Naive thymus-derived CD8-positive, alpha-beta T cell (primary cell): Measurements from ENCODE around the gene MAGI2. TPM values are rescaled to one million over a fixed set of nuclear protein-coding genes. Genes with fewer than 3 reads are reported as not detected.
A peak's percentile ranks its signal among the peaks of the same experiment; 100 is the strongest.
"Not testable (repeated sequence)": the region's sequence is repeated elsewhere in the genome, so short reads cannot be mapped to it uniquely, and the experiment has no call there.

Experiments used
- ATAC-seq, 2 donors: fragments of 150-1000 bp; cut with Tn5 transposase in 1 of 2; sonication (Bioruptor Pico), chemical (Tn5 transposase) in 1 of 2; 1 replicate in 1 of 2; 2 replicates in 1 of 2; pipeline ENCODE4 v1.10.0; 2021; ENCODE audit warnings: mild to moderate bottlenecking in 2 of 2, moderate library complexity in 2 of 2
- POLR2A ChIA-PET: fragments of 350-600 bp; sonication (Branson Sonifier 250); formaldehyde crosslinking; loops from one replicate; lab custom pipeline; 2021; ENCODE audit warnings: antibody characterized with exemption; lab: Charles Lee
- DNase-seq, 10 donors: peaks; one replicate each; pipeline versions ENCODE4 v3.0.0 to v3.0.0-alpha.2; 2020 to 2022
- H3K27ac Mint-ChIP-seq, 10 donors: one replicate each; pipeline ENCODE4 v1.8.0; 2020 to 2022; ENCODE audit warnings: mild to moderate bottlenecking in 10 of 10, mixed read lengths in 10 of 10, moderate library complexity in 4 of 10, inconsistent platforms in 1 of 10
- H3K27me3 Mint-ChIP-seq, 5 donors: one replicate each; pipeline ENCODE4 v1.8.0; 2021 to 2022; ENCODE audit warnings: mixed read lengths in 5 of 5
- H3K36me3 Mint-ChIP-seq, 3 donors: one replicate each; pipeline ENCODE4 v1.8.0; 2020 to 2022; ENCODE audit warnings: mixed read lengths in 3 of 3, mild to moderate bottlenecking in 2 of 3, inconsistent platforms in 1 of 3
- H3K4me1 Mint-ChIP-seq, 4 donors: one replicate each; pipeline ENCODE4 v1.8.0; 2021 to 2022; ENCODE audit warnings: mixed read lengths in 4 of 4
- H3K4me3 Mint-ChIP-seq, 10 donors: one replicate each; pipeline ENCODE4 v1.8.0; 2020 to 2022; ENCODE audit warnings: mild to moderate bottlenecking in 10 of 10, mixed read lengths in 10 of 10, moderate library complexity in 6 of 10, inconsistent platforms in 1 of 10
- H3K9me3 Mint-ChIP-seq, 9 donors: one replicate each; pipeline ENCODE4 v1.8.0; 2020 to 2022; ENCODE audit warnings: mixed read lengths in 9 of 9, mild to moderate bottlenecking in 3 of 9, inconsistent platforms in 1 of 9, moderate library complexity in 1 of 9
- polyA plus RNA-seq, 3 donors: library from polyadenylated mRNA; unstranded; fragments of 300-500 nt; fragmentation: Illumina TruSeq; gene quantifications; one replicate each; pipeline ENCODE4 v1.2.3, GENCODE V29; 2021
- total RNA-seq, 8 experiments: library from RNA in 2 of 8; stranded (reverse) in 2 of 8; gene quantifications; one replicate each; pipeline ENCODE4 v1.2.3 and lab custom pipeline; 2021 to 2026

The MAGI2 gene
- total and polyA plus RNA-seq, 5 experiments from 2014 or later: 0.02 to 0.65 (median 0.37) TPM; not detected in 1

DNA sequence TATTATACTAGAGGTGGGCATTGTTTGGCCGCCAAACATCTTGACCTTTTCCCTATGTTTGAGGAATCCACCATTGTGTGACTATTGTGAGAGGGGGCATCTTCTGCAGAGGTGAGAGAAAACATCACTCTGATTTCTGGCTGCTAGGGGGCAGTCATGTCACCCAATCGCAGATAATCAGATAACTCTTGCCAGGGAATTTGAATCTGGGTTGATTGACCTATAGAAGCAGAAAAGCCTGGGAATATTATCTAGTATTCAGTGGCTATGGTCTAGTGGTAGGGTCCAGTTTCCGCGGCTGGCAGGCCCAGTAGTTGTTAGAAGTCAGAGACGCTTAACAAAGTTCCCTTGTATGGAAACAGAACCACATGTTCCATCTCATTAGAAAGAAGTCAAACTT, 846.4 kb downstream of the MAGI2 start:
- Mint-ChIP-seq H3K36me3 (no peaks in the 10 kb centered on the region), H3K27ac (no peak overlapping the region), H3K9me3 (peaks cover 0 to 10% (median under 1%) of the 10 kb centered on the region in 9 donors), H3K27me3 (no peaks in the 10 kb centered on the region), H3K4me1 (no peaks in the 10 kb centered on the region), H3K4me3 (no peak overlapping the region)
- no peak for DNase-seq
- POLR2A ChIA-PET: no interaction called here
- no peak for ATAC-seq

DNA sequence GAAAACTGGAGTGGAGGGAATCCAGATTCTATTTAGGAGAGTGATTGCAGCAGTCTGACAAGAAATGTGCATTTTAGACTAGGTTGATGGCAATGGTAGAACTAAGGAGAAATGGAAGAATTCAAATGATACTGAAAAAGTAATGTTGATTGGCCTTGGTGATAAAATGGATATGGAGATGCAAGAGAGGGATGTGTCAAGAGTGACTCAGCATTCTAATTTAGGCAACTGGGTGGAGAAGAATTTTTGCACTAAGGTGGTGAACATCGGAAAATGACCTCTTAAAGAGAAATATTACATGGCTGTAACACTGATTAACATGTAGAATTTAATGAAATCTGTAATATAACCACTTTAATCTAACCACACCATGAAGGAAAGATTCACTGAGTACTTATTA, 848.3 kb downstream of the MAGI2 start:
- Mint-ChIP-seq H3K4me1 (no peaks in the 10 kb centered on the region), H3K4me3 (no peak overlapping the region), H3K9me3 (peaks cover 0 to 10% (median 5%) of the 10 kb centered on the region in 9 donors), H3K36me3 (no peaks in the 10 kb centered on the region), H3K27ac (no peak overlapping the region), H3K27me3 (no peaks in the 10 kb centered on the region)
- DNase-seq (no peak), ATAC-seq (no peak)
- POLR2A ChIA-PET: no interaction called here

DNA sequence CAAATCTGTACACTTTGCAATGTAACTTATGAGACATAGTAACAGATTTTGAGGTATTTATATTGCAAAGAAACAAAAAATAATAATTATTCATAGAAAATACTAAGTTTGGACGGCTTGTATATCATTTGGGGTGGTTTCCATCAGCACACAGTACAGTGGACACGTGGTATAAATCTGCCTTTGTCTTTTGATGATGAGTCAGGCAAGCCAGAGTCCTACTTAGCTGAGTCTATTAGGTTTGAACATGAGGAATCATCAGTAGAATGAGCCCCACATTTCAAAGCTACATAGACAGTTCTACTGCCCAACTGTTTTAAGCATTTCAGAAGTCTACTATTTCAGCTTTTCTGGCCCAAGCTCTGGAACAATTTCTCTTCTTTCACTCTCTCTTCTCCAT, 851.7 kb downstream of the MAGI2 start:
- Mint-ChIP-seq H3K36me3 (no peaks in the 10 kb centered on the region), H3K4me1 (no peaks in the 10 kb centered on the region), H3K27ac (no peak overlapping the region), H3K4me3 (no peak overlapping the region), H3K27me3 (no peaks in the 10 kb centered on the region), H3K9me3 (peaks cover 0 to 13% (median 0%) of the 10 kb centered on the region in 9 donors)
- POLR2A ChIA-PET: no interaction called here
- no peak for ATAC-seq
- DNase-seq: no peak

DNA sequence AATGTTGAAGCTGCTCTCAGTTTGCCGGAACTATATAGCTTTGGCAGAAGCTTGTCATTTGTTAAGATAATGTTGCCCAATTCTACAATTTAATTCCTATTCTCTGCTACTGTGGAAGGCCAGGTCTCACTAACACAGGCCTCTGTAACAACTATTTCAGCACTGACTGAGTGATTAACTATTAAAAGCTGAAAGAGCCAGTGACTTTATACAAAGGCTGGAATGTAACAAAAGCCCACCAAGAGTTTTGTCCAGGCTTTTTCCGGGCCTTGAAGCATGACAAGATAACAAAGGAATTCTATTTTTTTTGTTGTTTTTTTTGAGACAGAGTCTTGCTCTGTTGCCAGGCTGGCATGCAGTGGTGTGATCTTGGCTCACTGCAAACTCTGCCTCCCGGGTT, 859.3 kb downstream of the MAGI2 start:
- Mint-ChIP-seq H3K4me1 (no peaks in the 10 kb centered on the region), H3K36me3 (no peaks in the 10 kb centered on the region), H3K27ac (no peak overlapping the region), H3K4me3 (no peak overlapping the region), H3K9me3 (peaks cover 0 to 24% (median 0%) of the 10 kb centered on the region in 9 donors), H3K27me3 (peaks cover 0 to 1% (median 0%) of the 10 kb centered on the region in 5 donors)
- POLR2A ChIA-PET: no interaction called here
- no peak for DNase-seq
- no peak for ATAC-seq

- DNase-seq (no peak), ATAC-seq (no peak)
- no peaks in the 10 kb centered on the region for H3K4me1 Mint-ChIP-seq
- no peaks in the 10 kb centered on the region for H3K36me3 Mint-ChIP-seq
- H3K27me3 Mint-ChIP-seq: no peaks in the 10 kb centered on the region
- POLR2A ChIA-PET: no interaction called here
- H3K9me3 Mint-ChIP-seq: peaks cover 0 to 6% (median 0%) of the 10 kb centered on the region in 9 donors
- H3K27ac Mint-ChIP-seq: no peak overlapping the region
- no peak overlapping the region for H3K4me3 Mint-ChIP-seq
Measured at GRCh38 chr7:78588393-78588792, 865.1 kb downstream of the MAGI2 start.

GRCh38 chr7:78587443-78588044, 865.9 kb downstream of the MAGI2 start:
- Mint-ChIP-seq H3K27ac (no peak overlapping the region), H3K4me1 (no peaks in the 10 kb centered on the region), H3K4me3 (no peak overlapping the region), H3K9me3 (peaks cover 0 to 6% (median 0%) of the 10 kb centered on the region in 9 donors), H3K36me3 (no peaks in the 10 kb centered on the region), H3K27me3 (no peaks in the 10 kb centered on the region)
- POLR2A ChIA-PET: no interaction called here
- ATAC-seq: no peak
- DNase-seq: no peak

GRCh38 chr7:78585980-78586379, 867.5 kb downstream of the MAGI2 start:
- Mint-ChIP-seq H3K36me3 (no peaks in the 10 kb centered on the region), H3K4me1 (no peaks in the 10 kb centered on the region), H3K9me3 (peaks cover 0 to 6% (median 0%) of the 10 kb centered on the region in 9 donors), H3K27me3 (no peaks in the 10 kb centered on the region), H3K4me3 (no peak overlapping the region), H3K27ac (no peak overlapping the region)
- POLR2A ChIA-PET: no interaction called here
- ATAC-seq: no peak
- DNase-seq: no peak

- ATAC-seq (no peak), DNase-seq (no peak)
- POLR2A ChIA-PET: no interaction called here
- H3K27me3 Mint-ChIP-seq: peaks cover 0 to 3% (median 0%) of the 10 kb centered on the region in 5 donors
- no peak overlapping the region for H3K4me3 Mint-ChIP-seq
- H3K4me1 Mint-ChIP-seq: no peaks in the 10 kb centered on the region
- no peak overlapping the region for H3K27ac Mint-ChIP-seq
- H3K36me3 Mint-ChIP-seq: no peaks in the 10 kb centered on the region
- peaks cover 0 to 11% (median 0%) of the 10 kb centered on the region in 9 donors for H3K9me3 Mint-ChIP-seq
Measured at GRCh38 chr7:78578686-78579085, 874.8 kb downstream of the MAGI2 start.

DNA sequence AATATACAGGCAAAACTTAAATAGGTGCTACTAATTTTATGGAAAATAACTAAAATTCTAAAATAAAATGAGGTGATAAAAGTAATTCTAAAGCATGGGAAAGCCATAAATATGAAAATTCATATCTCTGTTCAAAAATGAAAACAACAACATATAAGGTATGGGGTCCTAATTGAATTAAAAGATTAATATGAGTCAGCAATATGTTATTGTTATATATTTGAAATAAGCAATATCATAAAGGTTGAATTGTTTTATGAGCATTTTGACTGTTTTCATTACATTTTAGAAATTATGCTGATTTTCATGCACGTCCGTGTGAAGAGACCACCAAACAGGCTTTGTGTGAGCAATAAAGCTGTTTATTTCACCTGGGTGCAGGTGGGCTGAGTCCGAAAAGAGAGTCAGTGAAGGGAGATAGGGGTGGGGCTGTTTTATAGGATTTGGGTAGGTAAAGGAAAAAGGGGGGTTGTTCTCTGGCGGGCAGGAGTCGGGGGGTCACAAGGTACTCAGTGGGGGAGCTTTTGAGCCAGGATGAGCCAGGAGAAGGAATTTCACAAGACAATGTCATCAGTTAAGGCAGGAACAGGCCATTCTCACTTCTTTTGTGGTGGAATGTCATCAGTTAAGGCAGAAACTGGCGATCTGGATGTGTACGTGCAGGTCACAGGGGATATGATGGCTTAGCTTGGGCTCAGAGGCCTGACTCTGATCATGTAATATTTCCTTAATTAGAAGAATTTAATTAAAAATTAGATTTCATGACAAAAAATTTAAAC, 876.1 kb downstream of the MAGI2 start:
- ATAC-seq, POLR2A ChIA-PET, H3K36me3 Mint-ChIP-seq, H3K27me3 Mint-ChIP-seq, H3K4me1 Mint-ChIP-seq, DNase-seq, H3K4me3 Mint-ChIP-seq, H3K27ac Mint-ChIP-seq: not testable (repeated sequence)
- peaks cover 0 to 11% (median 0%) of the 10 kb centered on the region in 9 donors for H3K9me3 Mint-ChIP-seq

GRCh38 chr7:78576236-78576635, 877.2 kb downstream of the MAGI2 start:
- Mint-ChIP-seq H3K27ac (no peak overlapping the region), H3K9me3 (peaks cover 0 to 11% (median 0%) of the 10 kb centered on the region in 9 donors), H3K4me1 (no peaks in the 10 kb centered on the region), H3K27me3 (peaks cover 0 to 3% (median 0%) of the 10 kb centered on the region in 5 donors), H3K36me3 (no peaks in the 10 kb centered on the region), H3K4me3 (no peak overlapping the region)
- no peak for ATAC-seq
- no peak for DNase-seq
- POLR2A ChIA-PET: no interaction called here

DNA sequence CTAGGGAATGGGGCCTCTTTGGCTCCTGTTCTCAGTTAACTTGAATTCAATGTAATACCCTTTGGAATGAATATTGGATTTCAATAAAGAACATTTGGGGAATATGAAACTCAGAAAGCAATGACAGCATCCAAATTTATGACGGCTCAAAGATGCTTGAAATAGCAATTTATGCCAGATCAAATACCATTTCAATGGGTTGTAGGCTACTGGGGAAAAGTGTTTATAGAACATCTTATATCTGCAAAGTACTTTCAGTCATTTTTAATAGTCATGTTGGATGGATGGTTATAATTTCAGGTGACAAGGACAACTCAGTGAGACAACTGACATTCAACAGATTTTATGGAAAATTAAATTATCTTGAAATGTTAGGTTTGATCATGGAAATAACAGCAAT, 882.2 kb downstream of the MAGI2 start:
- ATAC-seq: no peak
- POLR2A ChIA-PET: no interaction called here
- Mint-ChIP-seq H3K27ac (peak overlapping the region in 1 of 10 donors; percentile 17), H3K36me3 (no peaks in the 10 kb centered on the region), H3K4me1 (no peaks in the 10 kb centered on the region), H3K27me3 (peaks cover 0 to 2% (median 0%) of the 10 kb centered on the region in 5 donors), H3K4me3 (no peak overlapping the region), H3K9me3 (peaks cover 0 to under 1% (median 0%) of the 10 kb centered on the region in 9 donors)
- no peak for DNase-seq

DNA sequence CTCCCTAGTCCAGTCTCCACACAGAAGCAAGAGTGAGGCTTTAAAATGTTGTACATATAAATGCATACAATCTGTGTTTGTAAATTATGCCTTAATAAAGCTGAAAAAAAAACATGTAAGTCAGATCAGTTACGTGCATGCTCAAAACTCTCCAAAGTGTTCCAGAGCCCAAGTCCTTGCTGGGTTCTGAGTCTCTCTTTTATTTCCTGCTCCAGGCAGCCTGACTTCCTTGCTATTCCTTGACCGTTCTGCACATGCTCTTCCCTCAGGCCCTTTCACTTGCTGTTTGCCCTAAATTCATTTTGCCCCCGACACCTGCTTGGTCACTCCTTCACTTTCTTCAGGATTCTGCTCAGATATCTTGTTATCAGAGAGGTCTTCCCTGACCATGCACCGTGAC, 884.8 kb downstream of the MAGI2 start:
- Mint-ChIP-seq H3K4me3 (no peak overlapping the region), H3K4me1 (no peaks in the 10 kb centered on the region), H3K36me3 (no peaks in the 10 kb centered on the region), H3K9me3 (no peaks in the 10 kb centered on the region), H3K27me3 (no peaks in the 10 kb centered on the region), H3K27ac (no peak overlapping the region)
- DNase-seq (no peak), ATAC-seq (no peak)
- POLR2A ChIA-PET: no interaction called here

- Mint-ChIP-seq H3K27me3 (no peaks in the 10 kb centered on the region), H3K27ac (no peak overlapping the region), H3K36me3 (no peaks in the 10 kb centered on the region), H3K4me1 (no peaks in the 10 kb centered on the region), H3K4me3 (no peak overlapping the region), H3K9me3 (no peaks in the 10 kb centered on the region)
- POLR2A ChIA-PET: no interaction called here
- DNase-seq (no peak), ATAC-seq (no peak)
Measured at GRCh38 chr7:78567836-78568235, 885.6 kb downstream of the MAGI2 start.
